GM23338 (cell line): ENCODE data around the gene NFIC. TPM values are rescaled to one million over a fixed set of nuclear protein-coding genes. Genes with fewer than 3 reads are reported as not detected.
A peak's percentile ranks its signal among the peaks of the same experiment; 100 is the strongest.

Experiments
- ATAC-seq: fragments of 200-7000 bp; cut with Tn5 transposase; 3 replicates; pipeline ENCODE4 v1.9.1; 2020
- DNase-seq: peaks from one replicate; pipeline ENCODE4 v3.0.0-alpha.2; 2015; ENCODE audit warnings: low spot score
- H2AFZ ChIP-seq: fragments of 200-600 bp; sonication (generic); 2 replicates; pipeline ENCODE4 v1.8.0; 2016; ENCODE audit warnings: antibody characterized with exemption, mild to moderate bottlenecking, moderate library complexity
- H3F3A ChIP-seq: fragments of 200-600 bp; sonication (generic); replicated peaks from 2 replicates; pipeline ENCODE4 v1.8.0; 2017; ENCODE audit warnings: antibody characterized with exemption, mixed run types, low read depth
- H3K27ac ChIP-seq: fragments of 200-600 bp; sonication (generic); 2 replicates; pipeline ENCODE4 v1.6.1; 2016; ENCODE audit warnings: low read depth
- H3K27me3 ChIP-seq: fragments of 200-600 bp; sonication (generic); 2 replicates; pipeline ENCODE4 v1.8.0; 2016; ENCODE audit warnings: mild to moderate bottlenecking, mixed run types, moderate library complexity; ENCODE audit not compliant: insufficient read depth
- H3K36me3 ChIP-seq: fragments of 200-600 bp; sonication (generic); 2 replicates; pipeline ENCODE4 v1.8.0; 2016; ENCODE audit warnings: mild to moderate bottlenecking; ENCODE audit not compliant: insufficient read depth
- H3K4me1 ChIP-seq: fragments of 200-600 bp; sonication (generic); 2 replicates; pipeline ENCODE4 v1.8.0; 2016; ENCODE audit warnings: mild to moderate bottlenecking, moderate library complexity; ENCODE audit not compliant: insufficient read depth
- H3K4me2 ChIP-seq: fragments of 200-600 bp; sonication (generic); 2 replicates; pipeline ENCODE4 v1.7.1; 2017; ENCODE audit warnings: mixed run types
- H3K4me3 ChIP-seq: fragments of 200-600 bp; sonication (generic); 2 replicates; pipeline ENCODE4 v1.6.1; 2016; ENCODE audit warnings: mixed run types
- H3K79me2 ChIP-seq: fragments of 200-600 bp; sonication (generic); replicated peaks from 2 replicates; pipeline ENCODE4 v1.8.0; 2017; ENCODE audit warnings: mild to moderate bottlenecking; ENCODE audit not compliant: insufficient read depth
- H3K9me2 ChIP-seq: fragments of 200-600 bp; sonication (generic); 2 replicates; pipeline ENCODE4 v1.8.0; 2017; ENCODE audit not compliant: insufficient read depth
- H4K20me1 ChIP-seq: fragments of 200-600 bp; sonication (generic); replicated peaks from 2 replicates; pipeline ENCODE4 v1.8.0; 2017; ENCODE audit warnings: mild to moderate bottlenecking; ENCODE audit not compliant: insufficient read depth
- H3K27ac Mint-ChIP-seq: 2 replicates; pipeline ENCODE4 v1.8.0; 2020; ENCODE audit warnings: inconsistent platforms, mild to moderate bottlenecking, moderate library complexity, mixed read lengths
- H3K27me3 Mint-ChIP-seq: 3 replicates; pipeline ENCODE4 v1.8.0; 2022; ENCODE audit warnings: low read depth, mild to moderate bottlenecking, moderate library complexity, mixed read lengths, inconsistent platforms; ENCODE audit not compliant: insufficient read depth, poor library complexity
- H3K36me3 Mint-ChIP-seq: 3 replicates; pipeline ENCODE4 v1.8.0; 2021; ENCODE audit warnings: low read depth, mild to moderate bottlenecking, inconsistent platforms, moderate library complexity, mixed read lengths
- H3K4me1 Mint-ChIP-seq: 3 replicates; pipeline ENCODE4 v1.8.0; 2020; ENCODE audit warnings: mild to moderate bottlenecking, inconsistent platforms, mixed read lengths
- H3K4me3 Mint-ChIP-seq: 3 replicates; pipeline ENCODE4 v1.8.0; 2021; ENCODE audit warnings: moderate library complexity, mild to moderate bottlenecking, inconsistent platforms, mixed read lengths
- H3K9me3 Mint-ChIP-seq: 3 replicates; pipeline ENCODE4 v1.8.0; 2020; ENCODE audit warnings: moderate library complexity, mild to moderate bottlenecking, inconsistent platforms, mixed read lengths
- CREB1 ChIP-seq: fragments of 250-450 bp; sonication (Bioruptor Pico); IDR thresholded peaks from 2 replicates; pipeline ENCODE4 v1.5.0; 2020; ENCODE audit warnings: low read depth, mild to moderate bottlenecking, moderate library complexity
- CTCF ChIP-seq, 2 experiments: fragments of 200-600 bp in 1 of 2; sonication (generic) in 1 of 2; conservative IDR thresholded peaks; 2 replicates each; pipeline versions ENCODE4 v1.5.1 to v1.6.1; 2016 to 2017; ENCODE audit warnings: antibody characterized with exemption in 2 of 2, low read depth in 2 of 2, mild to moderate bottlenecking in 2 of 2, moderate library complexity in 1 of 2
- ETS1 ChIP-seq: IDR thresholded peaks from 2 replicates; pipeline ENCODE4 v1.6.1; 2016; ENCODE audit warnings: antibody characterized with exemption
- EZH2 ChIP-seq: fragments of 200-600 bp; sonication (generic); IDR thresholded peaks from one replicate; pipeline ENCODE4 v1.8.0; 2017; ENCODE audit warnings: antibody characterized with exemption, mild to moderate bottlenecking, low read depth; ENCODE audit not compliant: unreplicated experiment
- EZH2phosphoT487 ChIP-seq: fragments of 200-600 bp; sonication (generic); IDR thresholded peaks from one replicate; pipeline ENCODE4 v1.8.1; 2018; ENCODE audit warnings: antibody characterized with exemption; ENCODE audit not compliant: unreplicated experiment
- JUNB ChIP-seq: IDR thresholded peaks from one replicate; pipeline ENCODE4 v1.6.1; 2016; ENCODE audit warnings: antibody characterized with exemption; ENCODE audit not compliant: unreplicated experiment
- NANOG ChIP-seq: IDR thresholded peaks from 2 replicates; pipeline ENCODE4 v1.6.1; 2016; ENCODE audit warnings: antibody characterized with exemption, borderline replicate concordance
- POLR2AphosphoS5 ChIP-seq: IDR thresholded peaks from 2 replicates; pipeline ENCODE4 v1.6.1; 2016; ENCODE audit warnings: antibody characterized with exemption, low read depth
- REST ChIP-seq: IDR thresholded peaks from one replicate; pipeline ENCODE4 v1.6.1; 2018; ENCODE audit warnings: antibody characterized with exemption; ENCODE audit not compliant: unreplicated experiment
- STAT1 ChIP-seq: IDR thresholded peaks from one replicate; pipeline ENCODE4 v1.6.1; 2016; ENCODE audit warnings: antibody characterized with exemption; ENCODE audit not compliant: unreplicated experiment
- ZNF114 ChIP-seq: fragments of 250-450 bp; sonication (Bioruptor Pico); IDR thresholded peaks from 2 replicates; pipeline ENCODE4 v1.5.0; 2020; ENCODE audit warnings: mild to moderate bottlenecking, moderate library complexity
- ZNF331 ChIP-seq: fragments of 250-450 bp; sonication (Bioruptor Pico); IDR thresholded peaks from 2 replicates; pipeline ENCODE4 v1.5.0; 2020; ENCODE audit warnings: low read depth, mild to moderate bottlenecking, moderate library complexity
- ZNF462 ChIP-seq: fragments of 250-450 bp; sonication (Bioruptor Pico); IDR thresholded peaks from 2 replicates; pipeline ENCODE4 v1.5.0; 2020; ENCODE audit warnings: mild to moderate bottlenecking, moderate library complexity
- polyA plus RNA-seq: library from polyadenylated mRNA; unstranded; fragments of >200 nt; fragmentation: Nextera tagmentation; extraction: Ambion mirVana; gene quantifications from 2 replicates; pipeline ENCODE4 v1.2.1, GENCODE V29; 2016
- total RNA-seq: library from RNA; depleted of rRNA; stranded (reverse); fragments of >200 nt; shearing (Covaris generic); gene quantifications from 2 replicates; pipeline ENCODE4 v1.2.3, GENCODE V29; 2014

The NFIC gene
- total and polyA plus RNA-seq, 2 experiments from 2014 or later: 1.3 to 5.3 TPM

GRCh38 chr19:3398114-3398899 lies 31.9 kb downstream of the NFIC start:
- Histone ChIP-seq H3K4me2 (peak overlapping the region; percentile 48; the same call in 1 of the 2 replicates), H3K27ac (no peak overlapping the region), H2AFZ (peak overlapping the region; percentile 14; the same call in 1 of the 2 replicates), H3K36me3 (no peaks in the 10 kb centered on the region), H3K27me3 (0 out of 2 replicates have a peak, but pooled peaks cover 3% of the 10 kb centered on the region), H4K20me1 (no peaks in the 10 kb centered on the region), H3K79me2 (no peaks in the 10 kb centered on the region), H3K4me1 (no peaks in the 10 kb centered on the region; the same call in 1 of the 2 replicates), H3K9me2 (no peaks in the 10 kb centered on the region), H3K4me3 (0 out of 2 replicates have a peak overlapping the region, but pooled peaks have one; percentile 23), H3F3A (no peaks in the 10 kb centered on the region)
- Mint-ChIP-seq H3K4me1 (peaks cover 7% of the 10 kb centered on the region; the same call in 2 of the 3 replicates), H3K27me3 (peaks cover 23% of the 10 kb centered on the region), H3K9me3 (peaks cover 4% of the 10 kb centered on the region; the same call in 2 of the 3 replicates), H3K4me3 (no peak overlapping the region), H3K27ac (no peak overlapping the region), H3K36me3 (no peaks in the 10 kb centered on the region)
- peak; percentile 63 for DNase-seq
- TF ChIP-seq ZNF331 (no peak), ZNF114 (CRISPR knock-in tag) (no peak), ETS1 (no peak), CTCF (conservative IDR thresholded peaks at IDR 0.05; ENCODE audit: low read depth in 2 of 2) (no peak), STAT1 (no peak), ZNF462 (no peak), EZH2phosphoT487 (no peak), NANOG (no peak), JUNB (no peak), REST (no peak), EZH2 (no peak), CREB1 (no peak), POLR2AphosphoS5 (no peak)
- peak; percentile 72 for ATAC-seq
